Activated T-cell treated with anti-CD3 and anti-CD28 coated beads for 1 hour (primary cell): Measurements from ENCODE around the gene PRX.
A peak's percentile ranks its signal among the peaks of the same experiment; 100 is the strongest.

Experiments
- DNase-seq: peaks from one replicate; pipeline ENCODE4 v3.0.0-alpha.2; 2020; ENCODE audit warnings: low read depth

The PRX gene

GRCh38 chr19:40366697-40367561 is 46.2 kb downstream of the PRX start:
- DNase-seq = no peak

- DNase-seq = peak; percentile 11
These were observed 47.4 kb downstream of the PRX start for GRCh38 chr19:40365613-40366401.

- no peak for DNase-seq
These were observed 48.2 kb downstream of the PRX start for GRCh38 chr19:40365010-40365409.

GRCh38 chr19:40363069-40363468 is 50.1 kb downstream of the PRX start:
- DNase-seq = no peak

GRCh38 chr19:40362160-40362559 is 51.0 kb downstream of the PRX start:
- no peak for DNase-seq

- DNase-seq = no peak
These were observed 52.4 kb downstream of the PRX start for GRCh38 chr19:40360708-40361241.

GRCh38 chr19:40360020-40360707 is 53.0 kb downstream of the PRX start:
- no peak for DNase-seq

GRCh38 chr19:40358773-40359172 is 54.4 kb downstream of the PRX start:
- no peak for DNase-seq

GRCh38 chr19:40357640-40358039 is 55.5 kb downstream of the PRX start:
- no peak for DNase-seq

- no peak for DNase-seq
These were observed 56.2 kb downstream of the PRX start for GRCh38 chr19:40356681-40357595.

- no peak for DNase-seq
These were observed 57.0 kb downstream of the PRX start for GRCh38 chr19:40355975-40356680.

GRCh38 chr19:40348961-40349507 is 64.1 kb downstream of the PRX start:
- DNase-seq = no peak

GRCh38 chr19:40348125-40348913 is 64.9 kb downstream of the PRX start, which contains the start of the genes C19orf47 and PLD3:
Gene C19orf47, minus strand, starts transcription at chr19:40348397. Its CDS starts 6,540 bp downstream, at chr19:40341857.
Gene PLD3, plus strand, starts transcription at chr19:40348695. Its CDS starts 17,789 bp downstream, at chr19:40366484.
- peak; percentile 95 for DNase-seq

- DNase-seq = no peak
These were observed 68.8 kb downstream of the PRX start for GRCh38 chr19:40344422-40344821.
